Mucosa of rectum (tissue), 2 donors: ENCODE results near the gene BICD2.

ENCODE experiments used
- H3K27ac ChIP-seq, 2 donors: one replicate each; pipeline ENCODE4 v1.7.0; 2013; ENCODE audit warnings: inconsistent platforms in 2 of 2, low read depth in 2 of 2, low read length in 2 of 2
- H3K27me3 ChIP-seq, 2 donors: one replicate each; pipeline ENCODE4 v1.7.0; 2013; ENCODE audit warnings: low read length in 2 of 2; ENCODE audit not compliant: control insufficient read depth in 2 of 2, insufficient read depth in 2 of 2
- H3K36me3 ChIP-seq, 2 donors: one replicate each; pipeline ENCODE4 v1.7.0; 2013; ENCODE audit warnings: low read length in 2 of 2; ENCODE audit not compliant: control insufficient read depth in 2 of 2, insufficient read depth in 2 of 2
- H3K4me1 ChIP-seq, 2 donors: one replicate each; pipeline ENCODE4 v1.7.0; 2013; ENCODE audit warnings: low read length in 2 of 2, mild to moderate bottlenecking in 1 of 2; ENCODE audit not compliant: control insufficient read depth in 2 of 2, insufficient read depth in 2 of 2
- H3K4me3 ChIP-seq, 2 donors: one replicate each; pipeline ENCODE4 v1.7.0; 2013; ENCODE audit warnings: low read length in 2 of 2
- H3K9ac ChIP-seq, 2 donors: one replicate each; pipeline ENCODE4 v1.7.0; 2013; ENCODE audit warnings: low read length in 2 of 2, low read depth in 1 of 2, mild to moderate bottlenecking in 1 of 2
- H3K9me3 ChIP-seq, 2 donors: one replicate each; pipeline ENCODE4 v1.7.0; 2013; ENCODE audit warnings: low read length in 2 of 2; ENCODE audit not compliant: control insufficient read depth in 2 of 2
- donor health status: healthy.
- donor health status: Normal muscosa, but diverticular disease.

The BICD2 gene

GRCh38 chr9:92795598-92796336, 31.1 kb upstream of the BICD2 start:
- no peaks in the 10 kb centered on the region for H3K9me3 ChIP-seq
- no peak overlapping the region for H3K27ac ChIP-seq
- no peaks in the 10 kb centered on the region for H3K4me1 ChIP-seq
- no peak overlapping the region for H3K9ac ChIP-seq
- peaks cover 8 to 21% of the 10 kb centered on the region in 2 donors for H3K27me3 ChIP-seq
- no peaks in the 10 kb centered on the region for H3K36me3 ChIP-seq
- H3K4me3 ChIP-seq = no peak overlapping the region

DNA sequence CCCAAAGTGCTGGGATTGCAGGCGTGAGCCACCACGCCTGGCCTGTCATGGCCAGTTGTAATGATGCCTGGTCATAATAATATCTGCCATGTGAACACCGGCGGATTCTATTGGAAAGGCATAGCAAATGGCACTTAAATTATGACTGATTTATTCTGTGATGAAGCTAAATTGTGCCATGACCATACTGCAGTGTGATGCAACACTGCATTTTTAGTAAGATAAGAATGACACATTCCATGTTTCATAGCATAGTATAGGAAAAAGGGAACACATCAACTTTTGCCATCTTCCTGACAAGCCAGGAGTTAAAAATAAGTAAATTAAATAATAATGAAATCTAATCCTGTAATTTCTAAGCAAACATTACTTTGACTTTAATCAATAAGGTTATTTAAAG, 30.4 kb upstream of the BICD2 start:
- Histone ChIP-seq H3K27me3 (peaks cover 8 to 21% of the 10 kb centered on the region in 2 donors), H3K36me3 (no peaks in the 10 kb centered on the region), H3K4me1 (peaks cover 0 to 3% of the 10 kb centered on the region in 2 donors), H3K4me3 (no peak overlapping the region), H3K9me3 (no peaks in the 10 kb centered on the region), H3K9ac (no peak overlapping the region), H3K27ac (no peak overlapping the region)

DNA sequence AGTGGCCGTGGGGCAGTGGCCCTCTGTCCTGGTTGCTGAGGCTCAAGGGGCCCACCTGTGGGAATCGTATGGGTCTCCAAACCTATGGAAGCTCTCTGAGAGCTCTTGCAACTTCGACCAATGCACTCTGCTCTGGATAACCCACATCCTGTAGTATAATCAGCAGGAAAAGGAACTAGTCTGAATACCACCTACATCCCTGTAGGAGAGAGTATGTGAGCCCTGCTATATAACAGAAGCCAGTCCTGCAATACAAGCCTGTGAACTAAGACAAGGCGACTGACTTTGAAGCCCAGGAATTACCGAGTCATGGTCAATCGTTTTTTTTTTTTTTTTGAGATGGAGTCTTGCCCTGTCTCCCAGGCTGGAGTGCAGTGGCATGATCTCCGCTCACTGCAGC, 29.8 kb upstream of the BICD2 start:
- H3K9ac ChIP-seq = no peak overlapping the region
- H3K27me3 ChIP-seq = peaks cover 8 to 21% of the 10 kb centered on the region in 2 donors
- H3K9me3 ChIP-seq = no peaks in the 10 kb centered on the region
- no peak overlapping the region for H3K27ac ChIP-seq
- H3K4me3 ChIP-seq = no peak overlapping the region
- peaks cover 0 to 3% of the 10 kb centered on the region in 2 donors for H3K4me1 ChIP-seq
- no peaks in the 10 kb centered on the region for H3K36me3 ChIP-seq

DNA sequence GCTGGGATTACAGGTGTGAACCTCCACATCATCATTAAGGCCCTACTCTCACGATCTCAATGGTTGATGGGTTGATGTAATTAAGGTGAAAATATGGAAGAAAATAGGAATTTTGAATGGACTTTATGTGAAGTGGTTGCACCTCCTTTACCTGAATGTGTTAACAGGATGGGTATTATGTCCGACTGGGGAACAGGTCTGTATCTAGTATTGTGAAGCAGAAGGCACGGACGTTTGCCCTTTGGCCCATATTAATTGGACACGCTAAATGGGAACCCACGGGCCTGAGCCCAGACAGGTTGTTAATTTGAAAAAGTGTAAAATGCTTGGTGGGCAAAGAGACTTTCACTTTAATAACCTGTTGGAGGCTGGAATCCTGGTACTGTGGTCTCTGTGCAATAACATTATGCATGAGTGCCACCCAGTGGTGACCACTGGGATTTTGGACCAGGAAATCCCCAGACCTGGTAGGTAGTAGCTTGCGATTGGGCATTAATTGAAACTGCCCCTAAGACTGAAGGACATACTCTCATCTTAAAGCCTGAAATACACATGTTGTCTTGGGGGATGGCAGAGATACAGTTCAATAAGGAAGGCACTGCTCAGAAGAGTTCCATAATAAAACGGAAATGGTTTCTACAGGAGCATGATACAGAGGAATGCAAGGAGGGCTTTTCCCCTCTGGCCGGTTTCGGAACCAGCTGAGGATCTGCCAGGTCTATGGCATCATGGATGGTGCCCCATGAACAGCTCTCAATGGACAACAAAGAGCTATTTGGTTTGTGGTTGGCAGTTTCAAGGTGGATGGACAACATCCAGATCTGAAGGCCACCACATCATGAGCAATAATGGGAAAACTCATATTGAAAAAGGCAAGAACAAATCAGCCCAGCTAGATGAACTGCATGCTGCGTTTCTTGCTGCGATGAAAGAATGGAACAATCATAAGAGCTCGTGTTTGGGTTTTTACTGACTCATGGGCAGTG, 26.2 kb upstream of the BICD2 start:
- Histone ChIP-seq H3K9me3 (no peaks in the 10 kb centered on the region), H3K27me3 (peaks cover 2 to 3% of the 10 kb centered on the region in 2 donors), H3K9ac (no peak overlapping the region), H3K36me3 (no peaks in the 10 kb centered on the region), H3K27ac (no peak overlapping the region), H3K4me1 (peaks cover 0 to 3% of the 10 kb centered on the region in 2 donors), H3K4me3 (no peak overlapping the region)

GRCh38 chr9:92786298-92786697, 21.7 kb upstream of the BICD2 start:
- Histone ChIP-seq H3K36me3 (no peaks in the 10 kb centered on the region), H3K9ac (no peak overlapping the region), H3K9me3 (no peaks in the 10 kb centered on the region), H3K27ac (no peak overlapping the region), H3K4me1 (peaks cover 0 to 3% of the 10 kb centered on the region in 2 donors), H3K27me3 (peaks cover 0 to 12% of the 10 kb centered on the region in 2 donors), H3K4me3 (no peak overlapping the region)

GRCh38 chr9:92781899-92782298, 17.3 kb upstream of the BICD2 start:
- H3K4me3 ChIP-seq = no peak overlapping the region
- no peaks in the 10 kb centered on the region for H3K4me1 ChIP-seq
- H3K9me3 ChIP-seq = peaks cover 3 to 4% of the 10 kb centered on the region in 2 donors
- no peak overlapping the region for H3K27ac ChIP-seq
- H3K27me3 ChIP-seq = peaks cover 0 to 14% of the 10 kb centered on the region in 2 donors
- H3K9ac ChIP-seq = no peak overlapping the region
- no peaks in the 10 kb centered on the region for H3K36me3 ChIP-seq

DNA sequence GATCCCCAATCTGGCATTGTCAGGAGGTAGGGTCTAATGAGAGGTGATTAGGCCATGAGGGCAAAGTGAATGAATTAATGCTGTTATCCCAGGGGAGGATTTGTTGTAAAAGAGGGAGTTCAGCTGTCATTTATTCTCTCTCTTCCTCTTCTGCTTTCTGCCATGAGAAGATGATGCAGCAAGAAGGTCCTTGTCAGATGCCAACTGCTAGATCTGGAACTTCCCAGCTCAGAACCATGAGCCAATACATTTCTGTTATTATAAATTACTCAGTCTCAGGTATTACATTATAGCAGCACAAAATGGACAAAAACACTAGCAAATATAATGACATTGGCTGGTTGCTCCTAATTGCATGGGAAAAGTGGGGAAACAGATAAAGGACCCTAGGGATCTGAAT, 15.6 kb upstream of the BICD2 start:
- Histone ChIP-seq H3K4me3 (no peak overlapping the region), H3K27me3 (peaks cover 0 to 10% of the 10 kb centered on the region in 2 donors), H3K9ac (no peak overlapping the region), H3K36me3 (no peaks in the 10 kb centered on the region), H3K4me1 (no peaks in the 10 kb centered on the region), H3K9me3 (peaks cover 3 to 4% of the 10 kb centered on the region in 2 donors), H3K27ac (no peak overlapping the region)

- no peak overlapping the region for H3K9ac ChIP-seq
- H3K27ac ChIP-seq = no peak overlapping the region
Measured at GRCh38 chr9:92775466-92775865, 10.8 kb upstream of the BICD2 start.

GRCh38 chr9:92774274-92774673, 9.6 kb upstream of the BICD2 start:
- Histone ChIP-seq H3K27me3 (peaks cover 2 to 3% of the 10 kb centered on the region in 2 donors), H3K9me3 (peaks cover 3 to 4% of the 10 kb centered on the region in 2 donors), H3K4me1 (peaks cover 7 to 12% of the 10 kb centered on the region in 2 donors), H3K27ac (no peak overlapping the region), H3K4me3 (no peak overlapping the region), H3K9ac (no peak overlapping the region), H3K36me3 (no peaks in the 10 kb centered on the region)

More at GRCh38 chr9:92775466-92775865, 10.8 kb upstream of the BICD2 start:
- peaks cover 3% of the 10 kb centered on the region in 2 donors for H3K4me1 ChIP-seq
- no peak overlapping the region for H3K4me3 ChIP-seq
- no peaks in the 10 kb centered on the region for H3K36me3 ChIP-seq
- peaks cover 2 to 3% of the 10 kb centered on the region in 2 donors for H3K27me3 ChIP-seq
- peaks cover 3 to 4% of the 10 kb centered on the region in 2 donors for H3K9me3 ChIP-seq

GRCh38 chr9:92773810-92774209, 9.2 kb upstream of the BICD2 start:
- H3K9me3 ChIP-seq = peaks cover 1% of the 10 kb centered on the region in 2 donors
- no peaks in the 10 kb centered on the region for H3K36me3 ChIP-seq
- peaks cover under 1 to 3% of the 10 kb centered on the region in 2 donors for H3K27me3 ChIP-seq
- no peak overlapping the region for H3K9ac ChIP-seq
- H3K4me1 ChIP-seq = peaks cover 7 to 14% of the 10 kb centered on the region in 2 donors
- H3K4me3 ChIP-seq = no peak overlapping the region
- no peak overlapping the region for H3K27ac ChIP-seq
